K562 (cell line): Measurements from ENCODE around the gene SEPTIN12. TPM values are rescaled to one million over a fixed set of nuclear protein-coding genes. Genes with fewer than 3 reads are reported as not detected.

Source experiments
- ATF3 ChIP-seq, 2 experiments: fragments of 450-650 bp in 1 of 2; sonication (generic) in 1 of 2; formaldehyde crosslinking in 1 of 2; IDR thresholded peaks in 1 of 2; conservative IDR thresholded peaks in 1 of 2; 2 replicates each; pipeline versions ENCODE4 v1.6.1 to v1.8.1; 2016 to 2023; ENCODE audit warnings: mild to moderate bottlenecking in 2 of 2, moderate library complexity in 2 of 2, inconsistent platforms in 1 of 2, missing genetic modification reagents in 1 of 2
- BMI1 ChIP-seq: fragments of 150-350 bp; IDR thresholded peaks from 2 replicates; pipeline ENCODE4 v1.6.1; 2014; ENCODE audit warnings: low read length
- DNMT1 ChIP-seq: fragments of 450-650 bp; IDR thresholded peaks from 2 replicates; pipeline ENCODE4 v1.6.1; 2016; ENCODE audit warnings: antibody characterized with exemption, mild to moderate bottlenecking
- E2F3 ChIP-seq: fragments of 250-450 bp; sonication (Bioruptor Pico); IDR thresholded peaks from 2 replicates; pipeline ENCODE4 v1.4.0; 2020; ENCODE audit warnings: mild to moderate bottlenecking
- EP400 ChIP-seq: fragments of 450-650 bp; IDR thresholded peaks from 2 replicates; pipeline ENCODE4 v1.6.1; 2017; ENCODE audit warnings: antibody characterized with exemption, mild to moderate bottlenecking, moderate library complexity
- ESRRB ChIP-seq: fragments of 250-450 bp; sonication (Bioruptor Pico); IDR thresholded peaks from 2 replicates; pipeline ENCODE4 v1.5.0; 2020; ENCODE audit warnings: mild to moderate bottlenecking, moderate library complexity, borderline replicate concordance
- SMAD1 ChIP-seq: fragments of 150-350 bp; IDR thresholded peaks from 2 replicates; pipeline ENCODE4 v1.6.1; 2014; ENCODE audit warnings: low read length, low read depth; ENCODE audit not compliant: partially characterized antibody
- ZFP36 ChIP-seq: fragments of 150-350 bp; IDR thresholded peaks from 2 replicates; pipeline ENCODE4 v1.6.1; 2018; ENCODE audit warnings: low read length, low read depth; ENCODE audit not compliant: partially characterized antibody
- ZNF512 ChIP-seq: IDR thresholded peaks from 2 replicates; pipeline ENCODE4 v1.6.1; 2016; ENCODE audit warnings: missing genetic modification characterization, missing compliant biosample characterization
- polyA plus RNA-seq, 8 experiments: library from polyadenylated mRNA; depleted of rRNA in 4 of 8; stranded (reverse) in 5 of 8; unstranded in 3 of 8; fragments of >200 nt; fragmentation: Nextera tagmentation in 2 of 8; fragmentation: Illumina TruSeq in 1 of 8; extraction: Ambion mirVana in 2 of 8; extraction: Trizol in 1 of 8; gene quantifications; 2 replicates each; pipeline versions ENCODE4 v1.2.1 to v1.2.3, GENCODE V29; 2011 to 2014; ENCODE audit warnings: inconsistent platforms in 1 of 8, missing spikeins in 1 of 8
- total RNA-seq, 7 experiments: library from RNA; depleted of rRNA in 6 of 7; stranded (reverse); fragments of >200 nt in 6 of 7; fragmentation: Illumina TruSeq in 2 of 7; extraction: Trizol in 2 of 7; gene quantifications; 2 replicates each; pipeline versions ENCODE4 v1.2.1 to v1.2.3, GENCODE V29; 2011 to 2021; ENCODE audit warnings: low replicate concordance in 1 of 7

SEPTIN12 gene
- total and polyA plus RNA-seq, 9 of the 15 experiments (the other 6 are each of a cell fraction or from before 2014, with no cell fraction given): not detected

GRCh38 chr16:4803401-4803844 is 15.3 kb upstream of the SEPTIN12 start (continued):
- peak; percentile 51; the same call in 1 of the 2 replicates for TF ChIP-seq ATF3 (IDR thresholded peaks at IDR 0.05)
- no peak for TF ChIP-seq ATF3 (CRISPR knock-in tag; conservative IDR thresholded peaks at IDR 0.05)
- no peak for TF ChIP-seq ESRRB (CRISPR knock-in tag)
- TF ChIP-seq DNMT1: no peak
- peak; percentile 28; the same call in 1 of the 2 replicates for TF ChIP-seq ZNF512 (tag)
- no peak for TF ChIP-seq ZFP36
- no peak for TF ChIP-seq SMAD1
- 0 out of 2 replicates have a peak, but pooled peaks have one; percentile 23 for TF ChIP-seq EP400
- no peak for TF ChIP-seq BMI1
- TF ChIP-seq E2F3: no peak
